Measurements from ENCODE around the gene GRHL1. TPM values are rescaled to one million over a fixed set of nuclear protein-coding genes. Genes with fewer than 3 reads are reported as not detected.

The GRHL1 gene
- total and polyA plus RNA-seq, 2 donors (not counting 3 experiments of a cell fraction or from before 2014, with no cell fraction given) = 0.37 to 1.1 TPM

DNA sequence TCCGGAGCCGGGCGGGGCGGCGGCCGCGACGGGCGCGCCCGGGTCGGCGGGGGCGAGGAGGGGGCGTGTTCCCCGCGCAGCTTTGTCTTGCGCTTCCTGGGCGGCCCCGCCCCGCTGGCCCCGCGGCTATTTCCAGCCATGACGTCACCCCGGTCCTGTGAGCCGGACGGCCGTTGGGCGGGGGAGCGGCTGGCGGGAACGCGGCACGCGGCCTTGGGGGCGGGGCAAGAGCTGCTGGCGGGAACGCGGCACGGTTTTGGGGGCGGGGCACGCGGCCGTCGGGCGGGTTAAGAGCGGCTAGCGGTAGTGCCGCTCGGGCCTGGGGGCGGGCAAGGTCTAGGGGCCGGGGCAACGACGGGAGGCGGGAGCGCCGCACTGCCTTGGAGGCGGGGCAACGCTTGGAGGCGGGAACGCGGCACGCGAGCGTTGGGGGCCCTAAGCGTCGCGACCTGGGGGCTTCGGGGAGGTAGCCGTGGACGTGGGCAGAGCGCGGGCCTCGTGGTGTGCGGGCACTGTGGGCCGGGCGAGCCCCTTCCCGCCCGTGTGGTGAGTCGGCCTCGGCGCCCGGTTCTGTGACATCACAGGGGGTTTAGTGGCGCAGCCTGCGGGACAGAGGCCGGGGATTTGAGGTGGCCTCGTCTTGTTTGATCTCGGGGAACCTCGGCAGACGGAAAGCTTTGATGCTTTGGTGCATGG is 92.6 kb downstream of the GRHL1 start:
- TF ChIP-seq POLR2A (IDR thresholded peaks at IDR 0.05; ENCODE audit: low read depth, low read length) = no peak
- peak; percentile 17 for TF ChIP-seq POLR2AphosphoS5 (IDR thresholded peaks at IDR 0.05; ENCODE audit: insufficient read depth, low read depth, low read length)
- TF ChIP-seq MYC (IDR thresholded peaks at IDR 0.05; ENCODE audit: low read depth, low read length) = no peak
- TF ChIP-seq, protein P1, sequence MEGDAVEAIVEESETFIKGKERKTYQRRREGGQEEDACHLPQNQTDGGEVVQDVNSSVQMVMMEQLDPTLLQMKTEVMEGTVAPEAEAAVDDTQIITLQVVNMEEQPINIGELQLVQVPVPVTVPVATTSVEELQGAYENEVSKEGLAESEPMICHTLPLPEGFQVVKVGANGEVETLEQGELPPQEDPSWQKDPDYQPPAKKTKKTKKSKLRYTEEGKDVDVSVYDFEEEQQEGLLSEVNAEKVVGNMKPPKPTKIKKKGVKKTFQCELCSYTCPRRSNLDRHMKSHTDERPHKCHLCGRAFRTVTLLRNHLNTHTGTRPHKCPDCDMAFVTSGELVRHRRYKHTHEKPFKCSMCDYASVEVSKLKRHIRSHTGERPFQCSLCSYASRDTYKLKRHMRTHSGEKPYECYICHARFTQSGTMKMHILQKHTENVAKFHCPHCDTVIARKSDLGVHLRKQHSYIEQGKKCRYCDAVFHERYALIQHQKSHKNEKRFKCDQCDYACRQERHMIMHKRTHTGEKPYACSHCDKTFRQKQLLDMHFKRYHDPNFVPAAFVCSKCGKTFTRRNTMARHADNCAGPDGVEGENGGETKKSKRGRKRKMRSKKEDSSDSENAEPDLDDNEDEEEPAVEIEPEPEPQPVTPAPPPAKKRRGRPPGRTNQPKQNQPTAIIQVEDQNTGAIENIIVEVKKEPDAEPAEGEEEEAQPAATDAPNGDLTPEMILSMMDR (IDR thresholded peaks at IDR 0.05; ENCODE audit: extremely low read depth in 1 of 2, insufficient read depth in 1 of 2, low read depth in 1 of 2, low read length in 2 of 2) = no peak
- TF ChIP-seq, protein P2, sequence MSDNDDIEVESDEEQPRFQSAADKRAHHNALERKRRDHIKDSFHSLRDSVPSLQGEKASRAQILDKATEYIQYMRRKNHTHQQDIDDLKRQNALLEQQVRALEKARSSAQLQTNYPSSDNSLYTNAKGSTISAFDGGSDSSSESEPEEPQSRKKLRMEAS (IDR thresholded peaks at IDR 0.05; ENCODE audit: insufficient read depth, insufficient read length) = peak; percentile 65
- no peak for TF ChIP-seq EZH2 (IDR thresholded peaks at IDR 0.05; ENCODE audit: borderline replicate concordance, low read depth, low read length, severe bottlenecking)
- no peak for TF ChIP-seq FOS (IDR thresholded peaks at IDR 0.05; ENCODE audit: borderline replicate concordance, insufficient read depth, low read length)
- peak; percentile 53 for TF ChIP-seq JUN (IDR thresholded peaks at IDR 0.05; ENCODE audit: borderline replicate concordance, insufficient read depth, insufficient read length, low read depth)
- no peak for TF ChIP-seq GATA2 (IDR thresholded peaks at IDR 0.05; ENCODE audit: insufficient read depth, insufficient read length, low read depth, low read length)
- no peaks in the 10 kb centered on the region for H3K9me3 ChIP-seq (replicated peaks; ENCODE audit: control insufficient read depth, insufficient read depth, low read length)
- H3K79me2 ChIP-seq (ENCODE audit: control insufficient read depth, insufficient read depth, low read length) = no peaks in the 10 kb centered on the region
- peak overlapping the region in 2 of 3 experiments; percentile 31 to 75 for H3K4me3 ChIP-seq (replicated peaks in 1 of 3; ENCODE audit: insufficient read depth in 1 of 3, low read depth in 1 of 3, low read length in 3 of 3)
- no peaks in the 10 kb centered on the region for H4K20me1 ChIP-seq (replicated peaks; ENCODE audit: control insufficient read depth, extremely low read depth, insufficient read depth, low read length)
- peak overlapping the region; percentile 43 for H2AFZ ChIP-seq (ENCODE audit: low read depth, low read length)
- peak overlapping the region; percentile 27 for H3K4me2 ChIP-seq (ENCODE audit: insufficient read depth, low read length)
- POLR2A ChIA-PET = no interaction called here
- DNase-seq (ENCODE audit: low read depth, low spot score) (peak; percentile 92), FAIRE-seq (peak; percentile 88)
- no peaks in the 10 kb centered on the region for H3K9me1 ChIP-seq (replicated peaks; ENCODE audit: control insufficient read depth, extremely low read depth, insufficient read depth, low read length)
- H3K27ac ChIP-seq (ENCODE audit: insufficient read depth, low read depth, low read length) = peak overlapping the region; percentile 70
- dilution Hi-C loops (cut with MboI; ENCODE audit: extremely low pct_ligation_motif_present, low sequenced_read_pairs) (loop anchor here (10.0 kb wide), 1 partner anchor 239 kb away; no protein-coding TSS in a partner anchor), intact Hi-C loops (cut with micrococcal nuclease) (loop anchor here (1.0 to 10.0 kb wide), 3 partner anchors 93 to 409 kb away; partner anchors contain the start of genes GRHL1, TAF1B and YWHAQ)
- H3K9ac ChIP-seq (replicated peaks; ENCODE audit: extremely low read depth, insufficient read depth, low read length) = peak overlapping the region; percentile 88
- H3K4me1 ChIP-seq (ENCODE audit: control insufficient read depth, extremely low read depth, insufficient read depth, low read length) = peaks cover 4% of the 10 kb centered on the region
- CTCF ChIA-PET = interaction anchor here (0.7 to 17.6 kb wide), 9 partner anchors 14 to 391 kb away, joined by 3 to 340 read pairs (median 3); partner anchors contain the start of gene TAF1B
- H3K36me3 ChIP-seq (ENCODE audit: control insufficient read depth in 2 of 2, extremely low read depth in 1 of 2, insufficient read depth in 2 of 2, low read length in 2 of 2) = peaks cover 0 to 10% of the 10 kb centered on the region in 2 experiments
- no peaks in the 10 kb centered on the region for H3K27me3 ChIP-seq (ENCODE audit: control insufficient read depth in 2 of 2, insufficient read depth in 2 of 2, low read length in 2 of 2)
- BruUV-seq (replicated peaks) = no TSS peak

Data from endothelial cell of umbilical vein (primary cell).